A673 (cell line): ENCODE measurements around the gene SLC12A6.

ENCODE experiments used
- CTCF ChIP-seq: fragments of 300-800, 200-600 bp; sonication (generic); conservative IDR thresholded peaks from 2 replicates; pipeline ENCODE4 v1.5.1; 2017; ENCODE audit warnings: low read depth, mild to moderate bottlenecking, antibody characterized with exemption, low read length, moderate library complexity, mixed read lengths
- EZH2 ChIP-seq: fragments of 200-600 bp; sonication (generic); IDR thresholded peaks from 2 replicates; pipeline ENCODE4 v1.6.1; 2017; ENCODE audit warnings: borderline replicate concordance, low read depth, mild to moderate bottlenecking, mixed read lengths, antibody characterized with exemption, low read length; ENCODE audit not compliant: poor library complexity, severe bottlenecking

GRCh38 chr15:34241376-34242330, 95.9 kb downstream of the SLC12A6 start:
- TF ChIP-seq CTCF (peak; percentile 77), EZH2 (no peak)
